ENCODE measurements around the gene GUCA2A. TPM values are rescaled to one million over a fixed set of nuclear protein-coding genes. Genes with fewer than 3 reads are reported as not detected.

GUCA2A gene
- total RNA-seq, 1 donor from 2014 or later: not detected

DNA sequence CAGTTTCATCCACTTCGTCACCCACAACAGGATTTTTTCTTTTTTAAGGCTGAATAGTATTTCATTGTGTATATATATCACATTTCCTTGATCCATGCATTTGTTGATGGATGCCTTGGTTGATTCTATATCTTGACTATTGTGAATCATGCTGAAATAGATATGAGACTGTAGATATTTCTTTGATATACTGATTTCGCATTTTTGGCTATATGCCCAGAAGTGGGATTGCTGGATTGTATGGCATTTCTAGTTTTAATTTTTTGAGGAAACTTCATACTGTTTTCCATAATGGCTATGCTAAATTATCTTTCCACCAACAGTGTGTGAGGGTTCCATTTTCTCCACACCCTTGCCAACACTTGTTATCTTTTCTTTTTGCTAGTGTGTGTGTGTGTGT is 6.4 kb downstream of the GUCA2A start:
- Histone ChIP-seq H3K27ac (replicated peaks) (no peak overlapping the region), H3K4me1 (peaks cover 6% of the 10 kb centered on the region), H3K4me3 (no peak overlapping the region), H3K36me3 (no peaks in the 10 kb centered on the region), H3K9me3 (replicated peaks) (peaks cover 19% of the 10 kb centered on the region), H3K27me3 (ENCODE audit: low read depth) (no peaks in the 10 kb centered on the region)
- TF ChIP-seq, protein P1, sequence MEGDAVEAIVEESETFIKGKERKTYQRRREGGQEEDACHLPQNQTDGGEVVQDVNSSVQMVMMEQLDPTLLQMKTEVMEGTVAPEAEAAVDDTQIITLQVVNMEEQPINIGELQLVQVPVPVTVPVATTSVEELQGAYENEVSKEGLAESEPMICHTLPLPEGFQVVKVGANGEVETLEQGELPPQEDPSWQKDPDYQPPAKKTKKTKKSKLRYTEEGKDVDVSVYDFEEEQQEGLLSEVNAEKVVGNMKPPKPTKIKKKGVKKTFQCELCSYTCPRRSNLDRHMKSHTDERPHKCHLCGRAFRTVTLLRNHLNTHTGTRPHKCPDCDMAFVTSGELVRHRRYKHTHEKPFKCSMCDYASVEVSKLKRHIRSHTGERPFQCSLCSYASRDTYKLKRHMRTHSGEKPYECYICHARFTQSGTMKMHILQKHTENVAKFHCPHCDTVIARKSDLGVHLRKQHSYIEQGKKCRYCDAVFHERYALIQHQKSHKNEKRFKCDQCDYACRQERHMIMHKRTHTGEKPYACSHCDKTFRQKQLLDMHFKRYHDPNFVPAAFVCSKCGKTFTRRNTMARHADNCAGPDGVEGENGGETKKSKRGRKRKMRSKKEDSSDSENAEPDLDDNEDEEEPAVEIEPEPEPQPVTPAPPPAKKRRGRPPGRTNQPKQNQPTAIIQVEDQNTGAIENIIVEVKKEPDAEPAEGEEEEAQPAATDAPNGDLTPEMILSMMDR (IDR thresholded peaks at IDR 0.05; ENCODE audit: borderline replicate concordance): no peak
- DNase-seq: no peak
- intact Hi-C loops (cut with micrococcal nuclease): no loop called here

DNA sequence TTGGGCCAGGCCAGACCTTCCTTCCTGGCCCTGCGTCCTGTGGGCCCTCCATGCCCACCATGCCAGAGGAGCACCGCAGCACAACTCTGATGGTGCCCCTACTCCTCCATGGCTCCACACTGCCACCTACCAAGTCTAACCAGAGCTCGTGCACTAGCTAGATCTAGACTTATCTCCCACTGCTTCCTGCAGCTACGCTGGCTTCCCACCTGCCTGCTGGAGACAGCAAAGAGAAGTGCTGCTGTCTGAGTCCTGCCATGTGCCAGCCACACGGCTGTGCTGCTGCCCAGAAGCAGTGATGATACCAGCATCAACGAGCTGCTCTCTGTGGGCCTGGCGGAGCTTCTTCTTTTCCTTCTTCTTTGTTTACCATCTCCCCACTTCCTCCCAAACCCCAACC is 6.9 kb downstream of the GUCA2A start:
- H3K9me3 ChIP-seq (replicated peaks): peaks cover 19% of the 10 kb centered on the region
- intact Hi-C loops (cut with micrococcal nuclease): no loop called here
- no peak overlapping the region for H3K27ac ChIP-seq (replicated peaks)
- H3K4me3 ChIP-seq: no peak overlapping the region
- TF ChIP-seq, protein P1 (IDR thresholded peaks at IDR 0.05; ENCODE audit: borderline replicate concordance): no peak
- H3K36me3 ChIP-seq: no peaks in the 10 kb centered on the region
- peaks cover 7% of the 10 kb centered on the region for H3K4me1 ChIP-seq
- no peaks in the 10 kb centered on the region for H3K27me3 ChIP-seq (ENCODE audit: low read depth)
- no peak for DNase-seq

DNA sequence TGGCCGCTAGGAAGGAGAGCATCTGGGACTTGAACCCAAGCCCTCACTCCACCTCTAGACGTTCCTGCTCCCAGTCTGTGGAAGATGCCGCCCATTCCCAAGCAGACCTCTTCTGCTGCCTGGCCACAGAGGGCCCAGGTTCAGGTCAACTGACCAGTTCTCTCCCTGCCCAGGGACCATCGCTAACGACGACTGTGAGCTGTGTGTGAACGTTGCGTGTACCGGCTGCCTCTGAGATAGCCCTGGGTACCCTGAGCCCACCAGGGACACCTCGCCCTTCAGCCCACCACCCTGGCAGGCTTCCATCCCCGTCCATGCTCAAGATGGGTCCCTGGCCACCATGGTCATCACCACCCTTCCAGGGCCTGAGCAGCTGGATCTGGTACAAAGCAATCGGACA is 9.2 kb downstream of the GUCA2A start:
- DNase-seq: no peak
- Histone ChIP-seq H3K4me1 (peaks cover 11% of the 10 kb centered on the region), H3K4me3 (no peak overlapping the region), H3K27me3 (ENCODE audit: low read depth) (no peaks in the 10 kb centered on the region), H3K27ac (replicated peaks) (no peak overlapping the region), H3K9me3 (replicated peaks) (peaks cover 6% of the 10 kb centered on the region), H3K36me3 (no peaks in the 10 kb centered on the region)
- TF ChIP-seq, protein P1 (IDR thresholded peaks at IDR 0.05; ENCODE audit: borderline replicate concordance): no peak
- intact Hi-C loops (cut with micrococcal nuclease): no loop called here

DNA sequence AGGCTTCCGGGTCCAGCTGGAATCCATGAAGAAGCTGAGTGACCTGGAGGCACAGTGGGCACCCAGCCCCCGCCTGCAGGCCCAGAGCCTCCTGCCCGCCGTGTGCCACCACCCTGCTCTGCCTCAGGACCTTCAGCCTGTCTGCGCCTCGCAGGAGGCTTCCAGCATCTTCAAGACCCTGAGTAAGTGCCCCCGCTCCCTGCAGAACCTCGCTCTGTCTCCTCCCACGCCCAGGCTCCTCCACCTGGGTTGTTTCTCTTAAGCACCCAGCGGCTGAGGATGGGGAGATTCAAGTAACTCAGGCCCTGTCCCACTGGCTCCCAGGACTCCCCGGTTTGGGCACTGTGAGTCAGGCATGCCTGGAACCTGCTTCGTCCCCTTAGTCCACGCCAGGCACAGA is 9.9 kb downstream of the GUCA2A start:
- Histone ChIP-seq H3K27ac (replicated peaks) (no peak overlapping the region), H3K4me3 (no peak overlapping the region), H3K4me1 (peaks cover 11% of the 10 kb centered on the region), H3K36me3 (no peaks in the 10 kb centered on the region), H3K9me3 (replicated peaks) (no peaks in the 10 kb centered on the region), H3K27me3 (ENCODE audit: low read depth) (no peaks in the 10 kb centered on the region)
- intact Hi-C loops (cut with micrococcal nuclease): no loop called here
- DNase-seq: no peak
- TF ChIP-seq, protein P1 (IDR thresholded peaks at IDR 0.05; ENCODE audit: borderline replicate concordance): no peak

DNA sequence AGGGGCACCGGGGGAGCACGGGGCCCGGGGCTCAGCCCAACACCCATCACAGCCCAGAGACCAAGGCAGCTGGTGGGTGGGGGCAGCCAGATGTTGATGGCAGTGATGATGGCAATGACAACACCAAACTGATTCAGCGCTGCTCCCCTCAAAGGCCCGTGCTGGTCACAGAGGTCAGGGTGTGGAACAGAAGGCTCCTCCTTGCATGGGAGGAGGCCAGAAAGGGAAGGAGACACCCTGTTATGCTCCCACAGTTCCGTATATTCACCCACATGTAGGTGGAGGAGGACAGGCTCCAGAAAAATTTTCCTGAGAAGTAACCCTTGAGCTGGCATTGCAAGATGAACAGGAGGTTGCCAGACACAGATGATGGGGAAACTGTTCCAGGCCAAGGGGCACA is 10.9 kb downstream of the GUCA2A start:
- Histone ChIP-seq H3K4me3 (no peak overlapping the region), H3K9me3 (replicated peaks) (no peaks in the 10 kb centered on the region), H3K4me1 (peaks cover 11% of the 10 kb centered on the region), H3K36me3 (no peaks in the 10 kb centered on the region), H3K27ac (replicated peaks) (no peak overlapping the region), H3K27me3 (ENCODE audit: low read depth) (no peaks in the 10 kb centered on the region)
- no peak for DNase-seq
- TF ChIP-seq, protein P1 (IDR thresholded peaks at IDR 0.05; ENCODE audit: borderline replicate concordance): no peak
- intact Hi-C loops (cut with micrococcal nuclease): no loop called here
